SK-N-MC (cell line): ENCODE data around the gene SSTR3.

Experiments used
- EZH2 ChIP-seq: fragments of 200-600 bp; sonication (generic); IDR thresholded peaks from one replicate; pipeline ENCODE4 v1.6.1; 2017; ENCODE audit warnings: antibody characterized with exemption
- FOXP2 ChIP-seq: optimal IDR thresholded peaks from 2 replicates; pipeline ENCODE3; 2011; ENCODE audit warnings: mild to moderate bottlenecking, moderate library complexity; ENCODE audit not compliant: insufficient read depth; ENCODE audit errors: extremely low read length, control extremely low read depth
- POLR2AphosphoS5 ChIP-seq: IDR thresholded peaks from 2 replicates; pipeline ENCODE4 v1.6.1; 2012; ENCODE audit warnings: mild to moderate bottlenecking, low read depth, low read length, borderline replicate concordance

DNA sequence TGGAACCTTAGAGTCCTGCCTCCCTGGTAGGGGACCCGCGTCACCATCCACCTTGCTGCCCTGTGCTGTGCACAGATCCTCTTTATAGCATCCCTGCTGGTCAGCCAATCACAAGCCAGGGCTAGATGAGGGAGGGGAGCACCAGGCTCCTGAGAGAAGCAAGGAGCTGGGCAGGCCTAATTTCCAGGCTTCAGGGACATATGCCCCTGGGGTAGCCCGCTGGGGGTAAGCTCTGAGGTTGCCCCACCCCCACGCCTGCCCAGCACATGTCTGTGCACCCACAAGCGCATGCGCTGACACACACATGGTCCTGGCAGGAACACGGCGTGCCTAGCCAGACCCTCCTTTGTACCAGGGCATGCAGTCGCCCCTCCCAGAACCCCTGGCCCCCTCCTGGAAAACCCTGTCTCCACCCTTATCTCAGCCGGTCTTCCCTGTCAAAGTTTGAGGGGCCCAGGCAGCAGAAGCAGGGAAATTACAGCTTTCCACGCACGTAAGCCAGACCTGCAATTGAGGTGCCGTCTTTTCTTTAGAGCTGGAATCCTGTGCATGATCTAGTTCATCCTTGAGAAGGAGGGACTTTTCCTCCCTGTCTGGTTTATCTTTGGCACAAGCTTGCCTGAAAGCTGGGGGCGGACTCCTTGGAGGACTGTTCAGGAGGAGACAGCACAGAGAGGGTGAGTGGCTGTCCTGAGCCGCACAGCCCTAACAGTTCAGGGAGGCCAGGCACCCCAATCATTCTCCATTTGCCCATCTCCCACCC, 2.1 kb downstream of the SSTR3 start:
- TF ChIP-seq EZH2 = no peak
- no peak for TF ChIP-seq POLR2AphosphoS5
- TF ChIP-seq FOXP2 = no peak
